NCI-H1694 treated with DMSO at 0.1 percent for 48 hours (cell line): ENCODE measurements around the gene LRRC61.

ENCODE experiments used
- DNase-seq: peaks from one replicate; lab custom pipeline; 2025; lab: John Stamatoyannopoulos, UW

LRRC61 gene

GRCh38 chr7:150371131-150371995 lies 48.2 kb downstream of the LRRC61 start:
- no peak for DNase-seq

GRCh38 chr7:150371996-150372270 lies 48.8 kb downstream of the LRRC61 start:
- no peak for DNase-seq

GRCh38 chr7:150372271-150373048 lies 49.3 kb downstream of the LRRC61 start:
- DNase-seq = no peak

GRCh38 chr7:150373049-150373801 lies 50.1 kb downstream of the LRRC61 start:
- no peak for DNase-seq

- DNase-seq = no peak
Observed at GRCh38 chr7:150374026-150374425, 50.9 kb downstream of the LRRC61 start.

GRCh38 chr7:150374472-150374871 lies 51.3 kb downstream of the LRRC61 start:
- no peak for DNase-seq

GRCh38 chr7:150375662-150376521 lies 52.7 kb downstream of the LRRC61 start:
- DNase-seq = no peak

- no peak for DNase-seq
Observed at GRCh38 chr7:150376560-150376959, 53.4 kb downstream of the LRRC61 start.

GRCh38 chr7:150377196-150377595 lies 54.0 kb downstream of the LRRC61 start:
- no peak for DNase-seq

- no peak for DNase-seq
Observed at GRCh38 chr7:150377635-150378034, 54.5 kb downstream of the LRRC61 start.

GRCh38 chr7:150378115-150378852 lies 55.1 kb downstream of the LRRC61 start:
- DNase-seq = peak; percentile 66

- DNase-seq = peak; percentile 87
Observed at GRCh38 chr7:150378853-150379440, 55.8 kb downstream of the LRRC61 start, which contains the start of gene ZNF775. TSS of gene ZNF775 (plus strand) at chr7:150379330. CDS start at chr7:150388471, 9,141 bp downstream.

GRCh38 chr7:150379441-150380379 lies 56.6 kb downstream of the LRRC61 start:
- no peak for DNase-seq

GRCh38 chr7:150380463-150380862 lies 57.3 kb downstream of the LRRC61 start:
- DNase-seq = no peak

GRCh38 chr7:150381096-150381495 lies 57.9 kb downstream of the LRRC61 start:
- DNase-seq = no peak

- DNase-seq = no peak
Observed at GRCh38 chr7:150381785-150382122, 58.6 kb downstream of the LRRC61 start.

GRCh38 chr7:150382123-150382843 lies 59.1 kb downstream of the LRRC61 start:
- DNase-seq = no peak

GRCh38 chr7:150382844-150383225 lies 59.7 kb downstream of the LRRC61 start:
- DNase-seq = no peak
